PFSK-1 (cell line): ENCODE results near the gene JUND.

Experiments
- FOXP2 ChIP-seq: optimal IDR thresholded peaks from 2 replicates; pipeline ENCODE3; 2011; ENCODE audit warnings: borderline replicate concordance, control low read depth, inconsistent platforms; ENCODE audit not compliant: insufficient read depth; ENCODE audit errors: extremely low read length, extremely low read depth
- POLR2AphosphoS5 ChIP-seq: IDR thresholded peaks from 2 replicates; pipeline ENCODE4 v1.6.1; 2012; ENCODE audit warnings: low read depth, mild to moderate bottlenecking, control low read depth, low read length, moderate library complexity
- SIN3A ChIP-seq: IDR thresholded peaks from 2 replicates; pipeline ENCODE4 v1.6.1; 2012; ENCODE audit warnings: mild to moderate bottlenecking, low read length, moderate library complexity, borderline replicate concordance; ENCODE audit not compliant: insufficient read depth
- TAF1 ChIP-seq: IDR thresholded peaks from 2 replicates; pipeline ENCODE4 v1.6.1; 2012; ENCODE audit warnings: low read length, control low read depth, borderline replicate concordance; ENCODE audit not compliant: insufficient read depth
- TF ChIP-seq, protein P1 (sequence below), 2 experiments: IDR thresholded peaks; 2 replicates each; pipeline versions ENCODE4 v1.6.1 to v1.8.0; 2011 to 2012; ENCODE audit warnings: low read depth in 2 of 2, low read length in 2 of 2, control low read depth in 1 of 2, inconsistent platforms in 1 of 2, mild to moderate bottlenecking in 1 of 2, moderate library complexity in 1 of 2; ENCODE audit not compliant: insufficient read depth in 1 of 2

Gene JUND

DNA sequence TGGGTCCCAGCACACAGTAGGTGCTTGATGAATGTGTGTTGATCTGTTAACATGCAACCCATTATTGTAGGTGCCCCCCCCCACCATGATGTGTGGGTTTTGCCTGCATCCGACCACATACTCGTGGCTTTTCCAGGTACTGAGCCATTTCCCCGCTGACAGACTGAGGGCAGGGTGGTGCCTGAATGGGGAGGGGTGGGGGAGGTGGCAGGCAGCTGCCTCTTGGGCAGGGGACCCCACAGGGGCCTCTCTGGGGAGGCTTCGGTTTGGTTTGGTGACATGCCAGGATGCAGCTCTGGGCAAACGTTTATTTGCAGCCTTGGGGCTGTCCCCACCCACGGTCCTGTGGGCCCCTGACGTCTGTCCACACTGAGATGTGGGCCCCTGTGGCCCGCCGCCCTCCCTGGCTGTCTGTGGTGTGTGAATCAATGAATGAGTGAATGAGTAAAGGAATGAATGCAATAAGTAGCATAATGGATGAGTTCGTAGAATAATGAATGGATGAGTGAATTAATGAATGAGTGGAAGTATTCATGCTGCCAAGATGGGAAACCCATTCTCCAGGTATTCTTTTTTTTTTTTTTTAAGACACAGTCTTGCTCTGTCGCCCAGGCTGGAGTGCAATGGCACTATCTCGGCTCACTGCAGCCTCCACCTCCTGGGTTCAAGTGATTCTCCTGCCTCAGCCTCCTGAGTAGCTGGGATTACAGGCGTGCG is 9.0 kb upstream of the JUND start:
- TF ChIP-seq TAF1 (no peak), FOXP2 (no peak), SIN3A (no peak), POLR2AphosphoS5 (no peak)
- TF ChIP-seq, protein P1, sequence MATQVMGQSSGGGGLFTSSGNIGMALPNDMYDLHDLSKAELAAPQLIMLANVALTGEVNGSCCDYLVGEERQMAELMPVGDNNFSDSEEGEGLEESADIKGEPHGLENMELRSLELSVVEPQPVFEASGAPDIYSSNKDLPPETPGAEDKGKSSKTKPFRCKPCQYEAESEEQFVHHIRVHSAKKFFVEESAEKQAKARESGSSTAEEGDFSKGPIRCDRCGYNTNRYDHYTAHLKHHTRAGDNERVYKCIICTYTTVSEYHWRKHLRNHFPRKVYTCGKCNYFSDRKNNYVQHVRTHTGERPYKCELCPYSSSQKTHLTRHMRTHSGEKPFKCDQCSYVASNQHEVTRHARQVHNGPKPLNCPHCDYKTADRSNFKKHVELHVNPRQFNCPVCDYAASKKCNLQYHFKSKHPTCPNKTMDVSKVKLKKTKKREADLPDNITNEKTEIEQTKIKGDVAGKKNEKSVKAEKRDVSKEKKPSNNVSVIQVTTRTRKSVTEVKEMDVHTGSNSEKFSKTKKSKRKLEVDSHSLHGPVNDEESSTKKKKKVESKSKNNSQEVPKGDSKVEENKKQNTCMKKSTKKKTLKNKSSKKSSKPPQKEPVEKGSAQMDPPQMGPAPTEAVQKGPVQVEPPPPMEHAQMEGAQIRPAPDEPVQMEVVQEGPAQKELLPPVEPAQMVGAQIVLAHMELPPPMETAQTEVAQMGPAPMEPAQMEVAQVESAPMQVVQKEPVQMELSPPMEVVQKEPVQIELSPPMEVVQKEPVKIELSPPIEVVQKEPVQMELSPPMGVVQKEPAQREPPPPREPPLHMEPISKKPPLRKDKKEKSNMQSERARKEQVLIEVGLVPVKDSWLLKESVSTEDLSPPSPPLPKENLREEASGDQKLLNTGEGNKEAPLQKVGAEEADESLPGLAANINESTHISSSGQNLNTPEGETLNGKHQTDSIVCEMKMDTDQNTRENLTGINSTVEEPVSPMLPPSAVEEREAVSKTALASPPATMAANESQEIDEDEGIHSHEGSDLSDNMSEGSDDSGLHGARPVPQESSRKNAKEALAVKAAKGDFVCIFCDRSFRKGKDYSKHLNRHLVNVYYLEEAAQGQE (IDR thresholded peaks at IDR 0.05; ENCODE audit: insufficient read depth in 1 of 2, low read depth in 2 of 2, low read length in 2 of 2) = no peak

DNA sequence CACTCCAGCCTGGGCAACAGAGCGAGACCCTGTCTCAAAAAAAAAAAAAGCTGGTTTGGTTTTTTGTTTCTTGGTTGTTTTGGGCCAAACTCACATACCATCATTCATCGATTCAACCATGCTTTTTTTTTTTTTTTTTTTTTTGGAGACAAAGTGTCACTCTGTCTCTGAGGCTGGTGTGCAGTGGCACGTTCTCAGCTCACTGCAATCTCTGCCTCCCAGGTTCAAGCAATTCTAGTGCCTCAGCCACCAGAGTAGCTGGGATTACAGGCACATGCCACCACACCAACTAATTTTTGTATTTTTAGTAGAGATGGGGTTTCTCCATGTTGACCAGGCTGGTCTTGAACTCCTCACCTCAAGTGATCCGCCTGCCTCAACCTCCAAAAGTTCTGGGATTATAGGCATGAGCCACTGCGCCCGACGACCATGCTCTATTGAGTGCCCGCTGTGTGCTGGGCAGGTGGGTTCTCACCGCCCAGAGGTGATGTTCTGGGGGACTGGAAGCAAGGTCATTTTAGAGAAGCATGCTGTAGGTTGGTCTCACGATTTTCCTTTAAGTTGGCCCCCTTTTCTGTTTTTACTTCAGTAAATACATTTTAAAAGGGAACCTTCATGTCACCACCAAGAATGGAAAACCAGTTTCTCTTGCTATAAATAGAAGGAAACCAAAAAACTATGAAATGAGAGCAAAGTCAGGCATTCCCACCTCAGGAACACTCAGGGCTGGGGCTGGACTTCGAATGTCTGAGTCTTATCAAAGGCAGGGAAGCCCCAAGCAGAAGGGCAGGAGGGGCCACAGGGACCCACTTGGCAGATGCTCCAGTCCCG is 8.3 kb upstream of the JUND start:
- TF ChIP-seq TAF1 (no peak), SIN3A (no peak), POLR2AphosphoS5 (no peak), FOXP2 (no peak)
- TF ChIP-seq, protein P1 (IDR thresholded peaks at IDR 0.05; ENCODE audit: insufficient read depth in 1 of 2, low read depth in 2 of 2, low read length in 2 of 2) = no peak

DNA sequence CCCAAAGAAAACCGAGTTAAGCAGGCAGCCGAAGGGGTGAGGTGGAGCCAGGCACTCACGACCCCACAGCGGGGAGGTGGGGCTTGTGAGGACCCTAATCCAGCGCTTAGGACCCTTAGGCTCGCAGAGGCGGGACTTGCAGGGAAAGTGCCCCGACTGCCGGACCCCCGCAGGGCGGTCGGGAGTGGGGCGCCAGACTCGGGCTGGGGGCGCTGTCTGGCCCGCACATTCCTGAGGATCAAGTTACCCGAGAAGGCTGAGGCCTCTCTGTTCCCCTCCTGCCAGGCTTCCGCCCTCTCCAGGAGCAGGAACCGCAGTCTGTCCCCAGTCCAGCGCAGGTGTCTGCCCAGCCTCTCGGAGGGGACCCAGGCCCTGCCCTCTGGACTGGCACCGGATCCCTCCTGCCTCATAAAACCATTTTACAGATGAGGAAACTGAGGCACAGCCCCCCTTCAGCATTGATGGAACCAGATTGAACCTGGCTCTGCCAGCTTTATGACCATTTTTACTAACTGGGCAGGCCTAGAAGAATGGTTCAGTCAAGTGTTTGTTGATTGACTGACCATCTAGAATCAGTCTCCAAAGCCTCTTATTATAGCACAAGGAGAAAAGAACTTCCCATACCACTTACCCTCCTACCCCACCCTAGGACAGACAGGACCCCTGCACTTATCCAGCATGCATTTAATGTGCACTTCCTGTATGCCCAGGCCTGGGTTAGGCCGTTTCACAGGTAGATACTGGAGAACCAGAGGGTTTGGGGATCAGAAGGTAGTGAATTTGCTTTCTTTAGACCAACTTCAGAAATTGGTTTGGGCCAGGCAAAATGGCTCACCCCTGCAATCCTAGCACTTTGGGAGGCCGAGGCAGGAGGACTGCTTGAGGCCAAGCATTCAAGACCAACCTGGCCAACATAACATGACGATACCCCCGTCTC is 6.7 kb upstream of the JUND start:
- no peak for TF ChIP-seq TAF1
- TF ChIP-seq, protein P1 (IDR thresholded peaks at IDR 0.05; ENCODE audit: insufficient read depth in 1 of 2, low read depth in 2 of 2, low read length in 2 of 2) = no peak
- no peak for TF ChIP-seq POLR2AphosphoS5
- no peak for TF ChIP-seq FOXP2
- TF ChIP-seq SIN3A = no peak

DNA sequence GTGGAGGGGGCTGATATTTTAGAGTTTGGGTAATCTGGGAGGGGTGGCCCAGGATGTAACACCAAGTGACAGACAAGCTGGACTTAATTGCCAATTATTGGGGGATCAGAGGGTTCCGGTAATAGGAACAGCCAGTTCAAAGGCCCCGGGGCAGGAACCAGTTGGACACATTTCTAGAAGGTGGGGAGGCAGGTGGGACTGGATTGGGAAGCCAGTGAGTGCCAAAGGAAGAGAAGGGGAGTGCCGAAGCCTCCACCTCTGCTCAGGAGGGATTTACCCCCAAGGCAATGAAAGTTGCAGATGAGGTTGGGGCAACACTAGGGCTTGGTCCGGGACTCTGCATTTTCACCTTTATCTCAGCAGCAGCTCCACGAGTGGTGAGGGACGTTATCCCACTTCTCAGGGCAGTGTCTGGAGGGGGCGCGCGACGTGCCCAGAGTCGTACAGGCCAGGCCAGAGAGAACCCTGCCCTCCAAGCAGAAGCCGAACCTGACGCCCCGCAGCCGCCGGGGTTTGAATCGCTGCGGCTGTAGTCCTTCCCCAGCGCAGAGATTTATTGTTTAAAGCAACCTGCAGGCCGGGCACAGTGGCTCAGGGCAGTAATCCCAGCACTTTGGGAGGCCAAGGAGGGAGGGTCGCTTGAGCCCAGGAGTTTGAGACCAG is 5.7 kb upstream of the JUND start:
- TF ChIP-seq SIN3A (no peak), POLR2AphosphoS5 (no peak), FOXP2 (no peak), TAF1 (no peak)
- TF ChIP-seq, protein P1 (IDR thresholded peaks at IDR 0.05; ENCODE audit: insufficient read depth in 1 of 2, low read depth in 2 of 2, low read length in 2 of 2) = no peak
